ENCODE measurements around the gene OOSP4A. TPM values are rescaled to one million over a fixed set of nuclear protein-coding genes. Genes with fewer than 3 reads are reported as not detected.

Gene OOSP4A
- not detected in 2 replicates for total RNA-seq

DNA sequence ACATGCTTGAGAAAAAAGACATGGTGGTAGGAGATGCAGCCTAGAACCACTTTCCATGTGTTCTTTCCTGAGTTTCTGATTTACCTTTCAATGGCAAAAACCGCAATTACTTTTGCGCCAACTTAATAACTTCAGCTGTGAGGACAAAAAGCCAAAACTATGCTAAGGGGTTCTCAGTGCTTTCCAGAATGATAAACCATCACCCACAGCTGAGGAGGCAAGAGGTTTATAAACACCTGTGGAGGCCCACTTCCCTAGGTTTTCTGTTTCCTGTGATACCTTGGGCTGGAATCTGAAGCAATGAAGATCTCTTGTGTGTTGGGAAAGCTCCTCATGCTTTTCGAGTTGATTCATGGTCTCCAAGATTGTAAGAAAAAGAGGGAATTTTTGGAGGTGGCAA is at the start of gene OOSP4A:
Gene OOSP4A, plus strand, starts transcription at position 301 of the 400 bp plus-strand sequence. Its CDS starts 0 bp downstream, at position 301.
- Mint-ChIP-seq H3K36me3 (ENCODE audit: low read depth) (no peaks in the 10 kb centered on the region), H3K4me3 (ENCODE audit: low read depth) (no peak within 1 kb of the TSS), H3K4me1 (ENCODE audit: low read depth) (no peaks in the 10 kb centered on the region), H3K9me3 (no peaks in the 10 kb centered on the region), H3K27me3 (ENCODE audit: low read depth) (peaks cover 1% of the 10 kb centered on the region), H3K27ac (no peak within 1 kb of the TSS)
- intact Hi-C loops (cut with micrococcal nuclease), result no loop called here
- no peak for DNase-seq (ENCODE audit: low spot score)

DNA sequence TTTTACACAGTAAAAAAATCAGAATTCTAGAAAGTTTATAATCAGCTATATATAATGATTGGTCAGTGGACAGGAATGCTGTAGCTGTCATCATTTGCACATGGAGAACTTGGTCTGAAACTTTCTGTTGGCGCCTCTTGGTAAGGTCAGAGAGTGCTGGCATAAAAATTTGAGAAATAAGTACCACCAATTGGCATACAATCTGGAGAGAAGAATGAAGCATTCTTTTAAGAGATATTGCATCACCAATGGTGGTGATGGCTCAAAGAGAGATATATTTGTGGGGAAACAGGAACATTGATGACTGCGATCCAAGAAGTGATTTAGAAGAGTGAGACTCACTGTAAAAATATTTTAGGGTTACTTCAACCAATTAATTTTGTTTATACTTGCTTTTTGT is 45.4 kb upstream of the OOSP4A start:
- no peak overlapping the region for H3K27ac Mint-ChIP-seq
- intact Hi-C loops (cut with micrococcal nuclease), result no loop called here
- H3K9me3 Mint-ChIP-seq, result peaks cover 29% of the 10 kb centered on the region
- peaks cover 2% of the 10 kb centered on the region for H3K4me1 Mint-ChIP-seq (ENCODE audit: low read depth)
- no peak overlapping the region for H3K4me3 Mint-ChIP-seq (ENCODE audit: low read depth)
- H3K36me3 Mint-ChIP-seq (ENCODE audit: low read depth), result no peaks in the 10 kb centered on the region
- no peak for DNase-seq (ENCODE audit: low spot score)
- H3K27me3 Mint-ChIP-seq (ENCODE audit: low read depth), result peaks cover 5% of the 10 kb centered on the region

DNA sequence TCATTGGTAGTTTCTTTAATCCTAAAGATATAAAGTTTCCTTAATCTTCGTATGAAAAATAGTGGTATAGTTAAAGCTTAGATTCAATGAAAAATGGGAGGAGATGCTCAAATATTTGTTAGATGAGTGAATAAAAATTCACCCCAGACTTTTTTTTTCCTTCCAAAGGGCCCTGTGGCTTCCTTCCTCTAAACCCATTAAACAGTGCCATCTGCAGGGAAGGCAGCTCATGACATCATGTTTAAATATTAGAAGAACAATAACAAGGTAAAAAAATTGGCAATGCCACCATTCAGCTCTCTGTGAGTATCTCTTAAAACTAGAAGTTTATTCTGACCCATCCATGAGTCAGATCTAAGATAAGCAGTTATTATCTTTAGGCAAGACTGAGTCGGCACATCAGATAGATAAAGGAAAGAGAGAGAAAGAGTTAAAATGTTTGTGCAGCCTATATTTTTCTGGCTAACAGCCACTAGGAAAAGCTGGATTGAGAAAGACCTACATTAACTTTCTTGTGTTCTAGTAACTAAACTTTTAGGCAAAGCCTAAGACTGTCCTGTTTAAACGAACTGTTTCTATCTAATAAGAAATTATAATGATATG is 44.7 kb upstream of the OOSP4A start:
- no peak for DNase-seq (ENCODE audit: low spot score)
- no peak overlapping the region for H3K4me3 Mint-ChIP-seq (ENCODE audit: low read depth)
- no peaks in the 10 kb centered on the region for H3K36me3 Mint-ChIP-seq (ENCODE audit: low read depth)
- peaks cover 2% of the 10 kb centered on the region for H3K4me1 Mint-ChIP-seq (ENCODE audit: low read depth)
- peaks cover 5% of the 10 kb centered on the region for H3K27me3 Mint-ChIP-seq (ENCODE audit: low read depth)
- peaks cover 35% of the 10 kb centered on the region for H3K9me3 Mint-ChIP-seq
- no peak overlapping the region for H3K27ac Mint-ChIP-seq
- intact Hi-C loops (cut with micrococcal nuclease), result loop anchor here (1.0 kb wide), 2 partner anchors 96 to 165 kb away; no protein-coding TSS in a partner anchor

DNA sequence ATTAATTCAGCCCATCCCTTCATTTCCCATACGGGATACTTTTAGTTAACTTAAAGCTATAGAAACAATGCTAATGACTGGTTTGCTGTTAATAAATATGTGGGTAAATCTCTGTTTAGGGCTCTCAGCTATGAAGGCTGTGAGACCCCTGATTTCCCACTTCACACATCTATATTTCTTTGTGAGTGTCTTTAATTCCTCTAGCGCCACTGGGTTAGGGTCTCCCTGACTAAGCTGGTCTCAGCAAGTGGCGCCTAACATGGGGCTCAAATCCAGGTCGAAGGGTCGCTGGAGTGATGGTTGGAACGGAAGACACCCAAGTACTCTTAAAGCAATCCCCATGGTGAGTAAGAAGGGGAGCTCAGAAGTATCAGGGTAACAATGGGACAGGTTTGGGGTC is 40.0 kb upstream of the OOSP4A start:
- Mint-ChIP-seq H3K9me3 (peaks cover 69% of the 10 kb centered on the region), H3K4me1 (ENCODE audit: low read depth) (peaks cover 2% of the 10 kb centered on the region), H3K4me3 (ENCODE audit: low read depth) (no peak overlapping the region), H3K27me3 (ENCODE audit: low read depth) (peaks cover 3% of the 10 kb centered on the region), H3K27ac (no peak overlapping the region), H3K36me3 (ENCODE audit: low read depth) (no peaks in the 10 kb centered on the region)
- DNase-seq (ENCODE audit: low spot score), result no peak
- intact Hi-C loops (cut with micrococcal nuclease), result no loop called here

DNA sequence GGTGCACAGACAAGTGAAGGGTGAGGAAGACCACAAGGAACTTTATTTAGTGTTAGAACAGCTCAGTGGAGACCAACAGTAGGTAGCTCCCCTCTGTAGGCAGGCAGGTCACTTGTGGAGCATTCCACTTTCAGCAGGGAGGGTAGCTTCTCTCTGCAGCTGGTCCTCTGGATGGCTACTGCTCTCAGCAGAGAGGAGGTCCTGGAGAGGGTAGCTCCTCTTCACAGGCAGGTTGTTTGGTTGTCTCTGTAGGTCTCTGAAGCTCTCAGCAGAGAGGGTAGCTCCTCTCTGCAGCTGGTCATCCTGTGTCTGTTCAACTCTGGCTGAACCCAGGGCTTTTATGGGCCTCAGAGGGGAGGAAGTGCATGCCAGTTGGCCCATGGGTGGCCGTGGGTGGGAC is 32.1 kb upstream of the OOSP4A start:
- Mint-ChIP-seq H3K9me3 (peaks cover 27% of the 10 kb centered on the region), H3K27ac (no peak overlapping the region), H3K4me1 (ENCODE audit: low read depth) (no peaks in the 10 kb centered on the region), H3K4me3 (ENCODE audit: low read depth) (no peak overlapping the region), H3K27me3 (ENCODE audit: low read depth) (no peaks in the 10 kb centered on the region), H3K36me3 (ENCODE audit: low read depth) (no peaks in the 10 kb centered on the region)
- no peak for DNase-seq (ENCODE audit: low spot score)
- intact Hi-C loops (cut with micrococcal nuclease), result no loop called here

DNA sequence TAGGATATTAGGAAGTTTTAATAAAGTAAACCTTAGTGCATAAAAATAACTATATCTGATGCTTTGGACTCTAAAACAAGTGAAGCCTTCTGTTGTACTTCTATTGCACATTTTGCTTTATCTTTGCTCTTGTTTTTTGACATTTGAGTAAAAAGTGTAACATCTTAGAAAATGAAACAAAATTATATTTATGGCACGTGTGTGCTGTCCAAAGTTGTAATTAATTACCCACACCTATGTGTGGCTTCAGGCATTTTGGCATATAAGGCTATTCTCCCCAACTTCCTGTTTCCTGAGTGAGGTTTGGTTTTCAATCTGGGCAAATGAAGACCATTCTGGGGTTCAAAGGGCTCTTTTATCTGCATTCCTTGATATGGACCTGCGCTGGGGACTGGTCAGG is 25.7 kb upstream of the OOSP4A start, which contains the start of gene OOSP1:
Gene OOSP1, plus strand, starts transcription at position 301 of the 400 bp plus-strand sequence. Its CDS starts 23 bp downstream, at position 324.
- H3K27me3 Mint-ChIP-seq (ENCODE audit: low read depth), result no peaks in the 10 kb centered on the region
- intact Hi-C loops (cut with micrococcal nuclease), result no loop called here
- no peaks in the 10 kb centered on the region for H3K9me3 Mint-ChIP-seq
- H3K36me3 Mint-ChIP-seq (ENCODE audit: low read depth), result no peaks in the 10 kb centered on the region
- H3K27ac Mint-ChIP-seq, result no peak within 1 kb of the TSS
- no peak within 1 kb of the TSS for H3K4me3 Mint-ChIP-seq (ENCODE audit: low read depth)
- DNase-seq (ENCODE audit: low spot score), result no peak
- H3K4me1 Mint-ChIP-seq (ENCODE audit: low read depth), result no peaks in the 10 kb centered on the region

DNA sequence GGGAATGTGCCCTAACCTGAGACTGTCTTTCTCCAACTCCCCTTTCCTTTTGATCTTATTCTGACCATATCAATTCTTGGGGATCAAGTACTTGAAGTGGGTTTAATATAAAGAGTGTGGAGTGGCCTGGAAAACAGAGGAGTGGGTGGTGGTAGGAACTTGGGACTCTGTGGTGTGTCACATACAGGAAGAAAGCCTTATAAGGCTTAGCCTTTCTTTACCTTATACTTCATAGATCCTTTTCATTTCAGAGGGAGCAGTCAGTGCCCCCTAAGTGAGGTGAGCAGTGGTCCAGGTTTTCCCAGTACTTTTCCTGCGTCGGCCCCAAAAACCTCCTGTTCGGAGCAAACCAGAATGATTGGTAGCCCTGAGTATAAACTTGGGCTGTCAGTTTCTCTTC is 25.1 kb upstream of the OOSP4A start:
- no peak for DNase-seq (ENCODE audit: low spot score)
- Mint-ChIP-seq H3K36me3 (ENCODE audit: low read depth) (no peaks in the 10 kb centered on the region), H3K27me3 (ENCODE audit: low read depth) (no peaks in the 10 kb centered on the region), H3K4me3 (ENCODE audit: low read depth) (no peak overlapping the region), H3K9me3 (no peaks in the 10 kb centered on the region), H3K27ac (no peak overlapping the region), H3K4me1 (ENCODE audit: low read depth) (no peaks in the 10 kb centered on the region)
- intact Hi-C loops (cut with micrococcal nuclease), result no loop called here

DNA sequence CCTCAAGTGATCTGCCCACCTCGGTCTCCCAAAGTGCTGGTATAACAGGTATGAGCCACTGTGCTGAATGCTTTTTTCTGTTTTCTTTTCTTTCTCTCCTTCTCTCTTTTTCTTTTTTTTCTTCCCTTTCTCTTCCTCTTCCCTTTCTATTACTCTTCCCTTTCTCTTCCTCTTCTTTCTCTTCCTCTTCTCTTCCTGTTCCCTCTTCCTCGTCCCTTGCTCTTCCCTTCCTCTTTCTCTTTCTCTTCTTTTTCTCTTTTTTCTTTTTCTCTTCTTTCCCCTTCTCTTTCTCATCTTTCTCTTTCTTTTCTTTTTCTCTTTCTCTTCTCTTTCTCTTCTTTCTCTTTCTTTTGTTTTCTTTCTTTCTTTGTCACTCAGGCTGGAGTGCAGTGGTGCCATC is 24.4 kb upstream of the OOSP4A start:
- intact Hi-C loops (cut with micrococcal nuclease), result no loop called here

DNA sequence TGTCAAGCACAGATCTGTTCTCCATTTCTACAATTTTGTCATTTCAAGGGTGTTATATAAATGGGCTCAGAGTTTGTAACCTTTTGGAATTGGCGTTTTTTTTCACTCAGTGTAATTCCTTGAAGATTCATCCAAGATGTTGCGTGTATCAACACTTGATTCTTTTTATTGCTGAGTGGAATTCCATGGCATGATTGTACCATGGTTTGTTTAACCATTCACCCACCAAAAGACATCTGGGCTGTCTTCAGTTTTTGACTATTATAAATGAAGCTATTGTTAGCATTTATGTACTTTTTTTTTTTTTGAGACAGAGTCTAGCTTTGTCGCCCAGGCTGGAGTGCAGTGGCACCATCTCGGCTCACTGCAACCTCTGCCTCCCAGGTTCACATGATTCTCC is 22.7 kb upstream of the OOSP4A start:
- no peak overlapping the region for H3K4me3 Mint-ChIP-seq (ENCODE audit: low read depth)
- no peaks in the 10 kb centered on the region for H3K4me1 Mint-ChIP-seq (ENCODE audit: low read depth)
- H3K36me3 Mint-ChIP-seq (ENCODE audit: low read depth), result no peaks in the 10 kb centered on the region
- H3K9me3 Mint-ChIP-seq, result no peaks in the 10 kb centered on the region
- intact Hi-C loops (cut with micrococcal nuclease), result no loop called here
- DNase-seq (ENCODE audit: low spot score), result no peak
- H3K27me3 Mint-ChIP-seq (ENCODE audit: low read depth), result no peaks in the 10 kb centered on the region
- no peak overlapping the region for H3K27ac Mint-ChIP-seq

More for the DNA sequence above, 24.4 kb upstream of the OOSP4A start:
- no peak for DNase-seq (ENCODE audit: low spot score)
- Mint-ChIP-seq H3K27ac (no peak overlapping the region), H3K9me3 (no peaks in the 10 kb centered on the region), H3K27me3 (ENCODE audit: low read depth) (no peaks in the 10 kb centered on the region), H3K36me3 (ENCODE audit: low read depth) (no peaks in the 10 kb centered on the region), H3K4me1 (ENCODE audit: low read depth) (no peaks in the 10 kb centered on the region), H3K4me3 (ENCODE audit: low read depth) (no peak overlapping the region)

DNA sequence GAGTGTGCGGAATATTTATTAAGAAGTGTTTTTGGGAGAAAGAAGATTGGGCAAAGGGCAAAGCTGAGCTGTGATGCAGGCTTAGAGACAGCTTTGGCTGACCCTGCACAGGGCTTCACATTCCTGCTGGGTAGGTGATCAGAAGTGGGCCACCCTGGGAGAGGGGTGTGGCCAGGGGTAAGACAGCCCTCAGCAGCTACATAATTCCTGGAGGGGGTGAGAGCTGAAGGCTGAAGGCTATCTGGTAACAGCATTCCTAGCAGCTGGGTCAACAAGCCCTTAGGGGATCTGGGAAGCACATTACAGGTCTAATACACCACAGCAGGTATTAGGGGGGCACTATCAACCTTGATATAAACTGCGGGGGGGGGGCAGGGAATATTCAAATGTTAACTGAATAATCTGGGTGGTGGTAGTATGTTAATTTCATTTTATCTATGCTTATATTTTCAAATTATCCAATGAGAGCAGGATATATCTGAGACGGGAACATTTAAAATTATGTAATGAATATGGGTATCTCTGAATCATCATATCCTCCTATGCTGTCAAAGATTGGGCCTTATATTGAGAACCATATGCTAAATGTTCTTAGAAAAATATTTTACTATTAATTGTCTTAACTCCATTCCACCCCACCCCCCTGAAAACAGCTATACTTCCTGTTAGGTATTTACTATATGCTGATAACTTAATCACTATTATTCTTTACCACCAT is 19.7 kb upstream of the OOSP4A start:
- Mint-ChIP-seq H3K4me1 (ENCODE audit: low read depth) (no peaks in the 10 kb centered on the region), H3K4me3 (ENCODE audit: low read depth) (no peak overlapping the region), H3K9me3 (no peaks in the 10 kb centered on the region), H3K27ac (no peak overlapping the region), H3K27me3 (ENCODE audit: low read depth) (peaks cover 2% of the 10 kb centered on the region), H3K36me3 (ENCODE audit: low read depth) (no peaks in the 10 kb centered on the region)
- intact Hi-C loops (cut with micrococcal nuclease), result no loop called here
- DNase-seq (ENCODE audit: low spot score), result no peak

DNA sequence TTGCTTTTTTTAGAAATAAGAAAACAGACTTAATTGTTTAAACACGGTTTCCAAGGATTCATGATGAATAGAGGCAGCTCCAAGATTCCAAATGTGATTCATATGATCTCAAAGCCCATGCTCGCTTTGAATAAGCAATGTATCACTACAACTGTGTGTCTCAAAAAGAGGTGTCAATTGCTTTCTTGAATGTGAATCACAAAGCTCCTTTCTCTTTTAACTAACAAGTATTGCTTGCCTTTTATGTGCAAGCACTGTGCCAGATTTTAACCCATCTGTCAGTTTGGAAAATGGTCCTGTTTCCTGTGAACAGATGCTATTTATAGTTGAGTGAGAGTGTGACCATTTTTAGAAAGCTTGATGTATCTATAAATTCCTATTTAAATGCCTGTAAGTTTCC is 19.1 kb upstream of the OOSP4A start:
- Mint-ChIP-seq H3K4me3 (ENCODE audit: low read depth) (no peak overlapping the region), H3K4me1 (ENCODE audit: low read depth) (no peaks in the 10 kb centered on the region), H3K36me3 (ENCODE audit: low read depth) (no peaks in the 10 kb centered on the region), H3K27ac (no peak overlapping the region), H3K9me3 (no peaks in the 10 kb centered on the region), H3K27me3 (ENCODE audit: low read depth) (peaks cover 3% of the 10 kb centered on the region)
- intact Hi-C loops (cut with micrococcal nuclease), result no loop called here
- DNase-seq (ENCODE audit: low spot score), result no peak

DNA sequence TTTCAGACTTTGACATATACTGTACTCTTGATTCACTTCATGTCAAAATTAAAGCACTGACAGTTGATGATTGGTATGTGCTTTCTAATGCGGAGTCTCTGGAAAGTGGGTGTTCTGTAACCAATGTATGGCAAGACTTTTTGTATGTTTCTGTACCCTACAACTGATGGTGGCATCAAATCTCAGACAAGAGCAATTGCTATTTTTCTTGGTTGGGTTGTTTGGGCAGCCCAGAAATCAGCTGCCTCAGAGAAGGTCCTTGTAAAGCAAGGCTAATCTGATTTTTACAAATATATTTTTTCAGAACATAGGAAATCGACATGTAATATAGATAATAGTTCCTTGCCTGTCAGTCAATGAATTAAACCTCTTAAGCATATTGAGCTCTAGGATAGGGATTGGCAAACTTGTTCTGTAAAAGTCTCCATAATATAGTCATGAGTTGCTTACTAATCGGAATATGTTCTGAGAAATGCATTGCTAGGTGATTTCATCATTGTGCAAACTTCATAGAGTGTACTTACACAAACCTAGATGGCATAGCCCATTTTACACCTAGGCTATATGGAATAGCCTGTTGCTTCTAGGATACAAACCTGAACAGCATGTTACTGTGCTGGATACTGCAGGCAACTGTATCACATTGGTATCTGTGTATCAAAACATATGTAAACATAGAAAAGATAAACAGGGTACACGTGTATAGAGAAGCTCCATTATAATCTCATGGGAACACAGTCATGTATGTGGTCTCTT is 10.2 kb upstream of the OOSP4A start:
- H3K27ac Mint-ChIP-seq, result no peak overlapping the region
- intact Hi-C loops (cut with micrococcal nuclease), result no loop called here
- H3K4me3 Mint-ChIP-seq (ENCODE audit: low read depth), result no peak overlapping the region
- DNase-seq (ENCODE audit: low spot score), result no peak
- H3K36me3 Mint-ChIP-seq (ENCODE audit: low read depth), result no peaks in the 10 kb centered on the region
- peaks cover 5% of the 10 kb centered on the region for H3K27me3 Mint-ChIP-seq (ENCODE audit: low read depth)
- no peaks in the 10 kb centered on the region for H3K9me3 Mint-ChIP-seq
- no peaks in the 10 kb centered on the region for H3K4me1 Mint-ChIP-seq (ENCODE audit: low read depth)
